ENCODE measurements around the gene FCRLB. TPM values are rescaled to one million over a fixed set of nuclear protein-coding genes. Genes with fewer than 3 reads are reported as not detected.

FCRLB gene
- total RNA-seq, 1 experiment from 2014 or later: not detected

- Mint-ChIP-seq H3K36me3 (ENCODE audit: insufficient read depth in 1 of 3, low read depth in 3 of 3) (peaks cover 0 to 2% (median 0%) of the 10 kb centered on the region in 3 experiments; a peak in 2 of 7 replicates), H3K9me3 (no peaks in the 10 kb centered on the region; a peak in 1 of 5 replicates), H3K4me3 (no peak overlapping the region; a peak in 1 of 5 replicates), H3K4me1 (peaks cover 5 to 9% of the 10 kb centered on the region in 2 experiments), H3K27ac (no peak overlapping the region), H3K27me3 (ENCODE audit: low read depth) (peaks cover 60% of the 10 kb centered on the region)
- Histone ChIP-seq H2BK5ac (ENCODE audit: insufficient read length, low read length) (no peak overlapping the region), H3K4me1 (ENCODE audit: insufficient read depth, low read length) (no peaks in the 10 kb centered on the region), H4K5ac (ENCODE audit: insufficient read length, low read depth, low read length) (no peak overlapping the region), H3K23me2 (ENCODE audit: insufficient read length, low read depth, low read length, poor library complexity, severe bottlenecking) (peaks cover 9% of the 10 kb centered on the region), H4K20me1 (ENCODE audit: control insufficient read depth, insufficient read depth, insufficient read length) (no peaks in the 10 kb centered on the region), H2AFZ (ENCODE audit: low read length) (no peak overlapping the region), H2BK15ac (ENCODE audit: low read depth, low read length) (no peak overlapping the region), H3K9me3 (ENCODE audit: control insufficient read depth, low read depth, low read length) (no peaks in the 10 kb centered on the region), H4K91ac (ENCODE audit: insufficient read length, low read depth, low read length) (no peak overlapping the region), H3K14ac (ENCODE audit: insufficient read depth, low read length) (no peak overlapping the region), H3T11ph (ENCODE audit: low read length) (no peak overlapping the region), H3K23ac (ENCODE audit: insufficient read length, low read depth, low read length) (no peak overlapping the region), H2BK20ac (ENCODE audit: low read depth, low read length, poor library complexity, severe bottlenecking) (no peak overlapping the region), H3K9ac (ENCODE audit: extremely low read depth, insufficient read length, low read length) (no peak overlapping the region), H3K56ac (ENCODE audit: insufficient read length, low read depth, low read length) (no peak overlapping the region), H2BK12ac (ENCODE audit: insufficient read length, low read depth, low read length) (no peak overlapping the region), H3K79me2 (ENCODE audit: insufficient read depth, low read length) (no peaks in the 10 kb centered on the region), H3K79me1 (ENCODE audit: insufficient read depth, low read depth, low read length, poor library complexity, severe bottlenecking) (no peaks in the 10 kb centered on the region), H3K4ac (ENCODE audit: low read depth, low read length) (no peak overlapping the region), H3K27ac (ENCODE audit: insufficient read length, low read depth, low read length) (no peak overlapping the region), H3K4me2 (ENCODE audit: insufficient read depth, insufficient read length, low read length) (no peak overlapping the region), H3K27me3 (ENCODE audit: insufficient read depth, low read length) (peaks cover 14% of the 10 kb centered on the region; the same call in 1 of the 2 replicates), H2AK5ac (ENCODE audit: insufficient read length, low read length) (no peak overlapping the region), H4K8ac (replicated peaks; ENCODE audit: insufficient read length, low read depth, low read length) (no peak overlapping the region), H3K18ac (ENCODE audit: insufficient read length, low read depth, low read length) (no peak overlapping the region), H2BK120ac (ENCODE audit: low read depth, low read length, poor library complexity, severe bottlenecking) (no peak overlapping the region)
- DNase-seq: no peak
- no peak for TF ChIP-seq CTCF (conservative IDR thresholded peaks at IDR 0.05)
- no CpG with 5 or more reads among the region's 8 CpGs for WGBS (ENCODE audit: extremely low coverage, insufficient read length, low lambda C conversion rate)
Observed at GRCh38 chr1:161721738-161722343, 497 bp downstream of the FCRLB start.
